ES-I3 (cell line): ENCODE results near the gene ST6GALNAC3.

Experiments used
- H3K36me3 ChIP-seq: 2 replicates; pipeline ENCODE4 v1.6.1; 2013; ENCODE audit warnings: mild to moderate bottlenecking, low read length, control low read depth, moderate library complexity; ENCODE audit not compliant: insufficient read depth
- H3K4me1 ChIP-seq: 2 replicates; pipeline ENCODE4 v1.6.1; 2013; ENCODE audit warnings: mild to moderate bottlenecking, control low read depth, low read length; ENCODE audit not compliant: insufficient read depth
- H3K9ac ChIP-seq: 2 replicates; pipeline ENCODE4 v1.6.1; 2013; ENCODE audit warnings: low read depth, mild to moderate bottlenecking, low read length, moderate library complexity
- H3K9me3 ChIP-seq: 2 replicates; pipeline ENCODE4 v1.6.1; 2013; ENCODE audit warnings: mild to moderate bottlenecking, low read length, moderate library complexity; ENCODE audit not compliant: control insufficient read depth, insufficient read depth

The ST6GALNAC3 gene

GRCh38 chr1:76285578-76286135 is 211.1 kb downstream of the ST6GALNAC3 start:
- Histone ChIP-seq H3K36me3 (no peaks in the 10 kb centered on the region), H3K9me3 (no peaks in the 10 kb centered on the region), H3K4me1 (peaks cover 9% of the 10 kb centered on the region), H3K9ac (no peak overlapping the region)

GRCh38 chr1:76287917-76288316 is 213.4 kb downstream of the ST6GALNAC3 start:
- no peak overlapping the region for H3K9ac ChIP-seq
- H3K4me1 ChIP-seq: peaks cover 13% of the 10 kb centered on the region
- no peaks in the 10 kb centered on the region for H3K9me3 ChIP-seq
- no peaks in the 10 kb centered on the region for H3K36me3 ChIP-seq

DNA sequence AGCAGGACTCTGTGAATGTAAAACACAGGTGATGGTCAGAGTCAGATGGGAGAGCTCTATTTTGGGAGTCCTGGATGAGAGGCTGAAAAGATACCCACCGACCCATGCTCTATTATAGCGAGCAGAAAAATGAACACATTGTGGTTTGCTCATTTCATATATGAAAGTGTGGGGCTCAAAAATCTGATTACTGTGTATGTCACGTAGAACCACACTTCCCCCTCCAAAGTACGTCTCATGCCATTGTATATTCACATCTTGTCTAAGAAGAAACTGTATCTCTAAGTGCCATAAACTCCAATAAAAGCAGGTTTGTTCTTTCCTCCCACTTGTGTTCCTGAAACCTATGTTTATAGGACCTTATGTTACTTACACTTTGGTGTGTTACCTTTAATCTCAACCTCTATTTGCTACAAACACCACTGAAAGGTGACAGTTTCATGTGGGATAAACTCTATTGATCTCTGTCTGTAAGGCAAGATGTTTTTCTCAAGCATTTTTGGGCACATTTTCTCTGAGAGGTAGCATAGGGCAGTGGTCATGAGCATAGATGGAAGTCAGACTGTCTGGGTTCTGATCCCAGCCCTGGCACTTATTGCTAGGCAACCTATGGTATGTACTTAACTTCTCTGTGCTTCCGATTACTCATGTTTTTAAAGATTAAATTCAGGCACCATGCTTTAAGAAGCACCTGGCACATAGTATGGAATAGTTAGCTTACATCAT is 214.4 kb downstream of the ST6GALNAC3 start:
- no peaks in the 10 kb centered on the region for H3K9me3 ChIP-seq
- H3K9ac ChIP-seq: no peak overlapping the region
- no peaks in the 10 kb centered on the region for H3K36me3 ChIP-seq
- H3K4me1 ChIP-seq: peaks cover 13% of the 10 kb centered on the region

- no peaks in the 10 kb centered on the region for H3K9me3 ChIP-seq
- H3K4me1 ChIP-seq: peaks cover 15% of the 10 kb centered on the region
- no peaks in the 10 kb centered on the region for H3K36me3 ChIP-seq
- no peak overlapping the region for H3K9ac ChIP-seq
Measured at GRCh38 chr1:76289692-76290091, 215.1 kb downstream of the ST6GALNAC3 start.

DNA sequence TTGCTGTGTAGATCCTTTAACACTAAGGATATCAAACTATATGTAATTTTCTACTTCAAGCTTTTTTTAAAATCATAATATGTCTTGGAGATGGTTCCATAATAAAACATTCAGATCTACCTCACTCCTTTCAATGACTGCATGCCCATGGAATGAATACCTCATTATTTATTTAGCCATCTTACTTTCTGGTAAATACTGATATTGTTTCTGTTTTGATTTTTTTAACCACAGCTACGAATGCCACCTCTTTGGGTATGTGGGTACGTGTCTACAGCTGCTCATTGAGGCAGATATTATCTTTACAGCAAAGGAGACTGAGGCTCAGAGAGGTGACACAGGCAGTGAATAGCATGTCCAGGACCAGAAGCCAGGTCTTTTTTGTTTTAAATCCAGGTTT is 215.7 kb downstream of the ST6GALNAC3 start:
- no peak overlapping the region for H3K9ac ChIP-seq
- H3K36me3 ChIP-seq: no peaks in the 10 kb centered on the region
- H3K4me1 ChIP-seq: peaks cover 16% of the 10 kb centered on the region
- H3K9me3 ChIP-seq: no peaks in the 10 kb centered on the region

DNA sequence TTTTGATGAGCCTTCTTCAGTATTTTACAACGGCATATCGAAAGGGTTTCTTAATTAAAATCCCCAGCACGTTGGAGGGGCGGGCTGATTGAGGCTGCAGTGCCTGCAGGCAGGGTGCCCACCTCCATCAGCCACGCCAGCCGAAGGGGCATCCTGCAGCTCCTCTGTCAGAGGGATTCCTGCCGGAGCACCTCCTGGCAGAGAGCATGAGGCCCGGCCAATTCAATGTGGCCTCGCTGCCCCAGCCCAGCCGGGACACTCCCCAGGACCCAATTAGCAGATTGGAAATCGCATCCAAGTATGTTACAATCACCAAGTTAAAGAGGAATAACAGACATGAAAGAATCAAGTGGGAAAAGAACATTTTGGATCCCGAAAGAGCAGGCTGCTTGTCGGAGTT is 216.6 kb downstream of the ST6GALNAC3 start:
- Histone ChIP-seq H3K36me3 (no peaks in the 10 kb centered on the region), H3K9me3 (no peaks in the 10 kb centered on the region), H3K9ac (no peak overlapping the region), H3K4me1 (peaks cover 23% of the 10 kb centered on the region)

- Histone ChIP-seq H3K9ac (no peak overlapping the region), H3K9me3 (no peaks in the 10 kb centered on the region), H3K4me1 (peaks cover 27% of the 10 kb centered on the region), H3K36me3 (no peaks in the 10 kb centered on the region)
Measured at GRCh38 chr1:76291737-76292136, 217.2 kb downstream of the ST6GALNAC3 start.

DNA sequence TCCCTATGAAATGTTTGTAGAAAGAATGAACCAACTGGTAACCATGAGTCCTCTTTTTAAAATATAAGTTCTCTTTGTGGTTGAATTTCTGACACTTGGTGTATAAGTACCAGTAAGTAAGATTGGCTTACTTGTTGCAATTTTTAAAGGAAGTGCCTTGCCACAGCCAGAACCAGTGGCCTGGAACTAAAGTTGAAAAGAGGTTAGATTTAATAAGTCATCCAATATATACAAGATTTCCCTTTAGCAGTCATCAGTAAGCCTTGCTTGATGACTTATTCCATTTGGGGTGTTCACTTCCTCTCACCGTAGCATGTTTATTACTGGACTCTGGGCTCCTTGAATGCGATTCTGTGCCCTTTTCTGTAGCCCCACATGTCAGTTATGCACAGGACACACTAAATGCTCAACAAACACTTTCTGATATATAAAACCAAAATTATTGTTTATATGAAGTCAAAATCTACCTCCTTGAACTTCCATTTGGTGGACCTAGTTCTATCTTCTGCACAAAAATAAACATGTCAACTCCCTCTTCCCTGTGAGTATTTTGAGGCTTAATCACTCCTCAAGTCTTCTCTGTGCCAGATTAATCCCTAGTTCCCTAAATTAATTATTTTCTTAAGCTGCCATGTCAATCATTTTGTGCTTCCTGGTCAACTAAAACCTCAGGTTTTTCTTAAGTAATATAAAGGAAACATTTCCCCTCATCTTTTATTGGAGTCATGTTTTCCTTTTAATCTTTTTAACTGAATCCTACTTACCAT is 218.1 kb downstream of the ST6GALNAC3 start:
- peaks cover 27% of the 10 kb centered on the region for H3K4me1 ChIP-seq
- H3K9me3 ChIP-seq: no peaks in the 10 kb centered on the region
- no peaks in the 10 kb centered on the region for H3K36me3 ChIP-seq
- no peak overlapping the region for H3K9ac ChIP-seq

DNA sequence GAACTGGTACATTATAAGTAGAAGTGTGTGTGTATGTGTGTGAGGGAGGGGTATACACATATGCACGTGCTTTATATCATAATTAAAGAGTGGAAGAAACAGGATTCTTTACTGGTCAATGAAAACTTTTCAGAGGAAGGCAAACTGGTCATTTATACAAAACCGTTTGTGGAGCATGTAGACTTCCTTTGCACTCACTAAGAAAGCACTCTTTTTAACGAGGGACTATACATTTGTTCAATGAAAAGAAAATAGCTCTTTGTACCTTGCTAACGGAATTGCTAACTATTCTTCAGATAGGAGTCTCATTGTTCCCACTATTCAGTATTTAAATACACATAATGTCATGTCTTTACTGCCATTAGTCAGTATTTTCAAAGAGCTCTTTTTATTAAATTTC is 219.3 kb downstream of the ST6GALNAC3 start:
- H3K9ac ChIP-seq: no peak overlapping the region
- no peaks in the 10 kb centered on the region for H3K9me3 ChIP-seq
- H3K4me1 ChIP-seq: peaks cover 27% of the 10 kb centered on the region
- H3K36me3 ChIP-seq: no peaks in the 10 kb centered on the region

- H3K4me1 ChIP-seq: peaks cover 25% of the 10 kb centered on the region
- H3K9me3 ChIP-seq: no peaks in the 10 kb centered on the region
- no peak overlapping the region for H3K9ac ChIP-seq
- no peaks in the 10 kb centered on the region for H3K36me3 ChIP-seq
Measured at GRCh38 chr1:76294482-76295194, 220.1 kb downstream of the ST6GALNAC3 start.

GRCh38 chr1:76298399-76298798 is 223.9 kb downstream of the ST6GALNAC3 start:
- H3K9me3 ChIP-seq: no peaks in the 10 kb centered on the region
- H3K36me3 ChIP-seq: no peaks in the 10 kb centered on the region
- H3K9ac ChIP-seq: no peak overlapping the region
- H3K4me1 ChIP-seq: peaks cover 14% of the 10 kb centered on the region; the same call in 1 of the 2 replicates

- Histone ChIP-seq H3K9ac (no peak overlapping the region), H3K36me3 (no peaks in the 10 kb centered on the region), H3K9me3 (no peaks in the 10 kb centered on the region), H3K4me1 (peaks cover 14% of the 10 kb centered on the region; the same call in 1 of the 2 replicates)
Measured at GRCh38 chr1:76299036-76299435, 224.5 kb downstream of the ST6GALNAC3 start.

GRCh38 chr1:76300556-76300955 is 226.0 kb downstream of the ST6GALNAC3 start:
- Histone ChIP-seq H3K4me1 (peaks cover 10% of the 10 kb centered on the region; the same call in 1 of the 2 replicates), H3K9me3 (no peaks in the 10 kb centered on the region), H3K9ac (no peak overlapping the region), H3K36me3 (no peaks in the 10 kb centered on the region)

- Histone ChIP-seq H3K36me3 (no peaks in the 10 kb centered on the region), H3K4me1 (no peaks in the 10 kb centered on the region), H3K9ac (no peak overlapping the region), H3K9me3 (no peaks in the 10 kb centered on the region)
Measured at GRCh38 chr1:76302711-76303339, 228.3 kb downstream of the ST6GALNAC3 start.
